ENCODE measurements around the gene COMMD8. TPM values are rescaled to one million over a fixed set of nuclear protein-coding genes. Genes with fewer than 3 reads are reported as not detected.

Gene COMMD8
- 25.6 TPM for total RNA-seq

DNA sequence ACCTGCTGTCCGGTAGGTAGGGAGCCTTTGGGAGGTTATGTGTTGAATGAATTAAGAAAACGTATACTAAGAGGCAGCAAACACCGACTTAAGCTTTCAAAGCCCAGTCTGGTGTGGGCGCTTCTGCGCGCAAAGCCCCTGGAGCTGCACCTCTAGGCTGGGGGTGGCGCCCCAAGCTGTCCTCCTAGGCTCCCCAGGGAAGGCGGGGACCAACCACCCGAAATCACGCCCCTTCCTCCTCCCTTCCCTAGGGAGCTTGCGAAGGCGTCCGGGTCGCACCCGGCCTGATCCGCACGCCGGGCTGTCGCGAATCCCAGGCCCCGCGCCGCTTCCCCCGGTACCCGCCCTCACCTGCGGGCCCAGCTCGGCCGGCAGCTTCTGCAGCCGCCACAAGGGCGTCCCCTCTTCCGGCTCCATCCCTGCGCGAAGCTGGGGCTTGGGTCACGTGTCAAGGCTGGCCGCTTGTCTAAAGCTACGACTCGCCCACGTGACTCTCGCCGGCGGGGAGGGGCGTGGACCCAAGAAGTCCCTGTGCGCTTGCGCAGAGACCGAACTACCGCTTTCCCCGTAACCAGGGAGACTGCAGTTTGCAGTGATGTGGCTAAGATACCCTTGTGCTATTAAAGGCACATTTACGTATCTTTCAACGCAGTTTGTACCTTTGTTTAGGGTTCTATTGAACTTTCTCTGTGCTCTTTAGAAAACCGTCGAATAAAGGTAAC, at the start of gene COMMD8:
Gene COMMD8, minus strand, starts transcription at position 468 of the 722 bp plus-strand sequence. Its CDS starts 51 bp downstream, at position 417.

DNA sequence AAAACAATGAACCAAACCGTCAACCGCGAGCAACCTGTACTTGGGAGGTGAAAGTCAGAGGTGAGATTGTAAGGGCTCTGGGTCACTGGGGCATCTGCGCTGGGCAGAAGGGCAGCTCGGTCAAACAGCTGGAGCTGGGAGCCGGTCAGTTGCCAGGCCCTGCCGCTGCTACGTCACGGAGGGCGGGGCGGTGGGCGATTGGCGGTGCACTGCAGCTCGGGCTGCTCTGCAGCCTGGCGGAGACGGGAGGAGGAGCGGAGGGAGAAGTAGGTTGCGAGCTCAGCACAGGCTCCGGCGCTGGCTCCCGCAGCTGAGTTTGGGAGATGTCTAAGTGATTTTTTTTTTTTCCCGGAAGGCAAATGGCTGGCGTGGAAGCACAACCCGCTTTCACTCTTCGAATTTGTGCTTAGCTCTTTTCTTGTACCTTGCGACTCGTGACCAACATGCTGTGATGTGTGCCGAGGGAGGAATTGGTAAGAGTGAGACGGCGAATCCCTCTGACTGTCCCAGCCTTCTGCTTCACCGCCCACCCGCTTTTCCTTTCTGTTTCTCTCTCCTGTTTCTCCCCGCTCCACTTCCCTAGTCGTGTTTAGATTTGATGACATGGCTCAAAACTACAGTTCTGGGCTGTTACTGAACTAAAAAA, 21.7 kb upstream of the COMMD8 start, which contains the start of gene ATP10D:
Gene ATP10D, plus strand, starts transcription at position 229 of the 646 bp plus-strand sequence. CDS start 27,266 bp downstream, outside the sequence.

Other genes with a start within 250 kb of the COMMD8 start
- gene ATP10D, start 21.6 kb upstream of the COMMD8 start, total RNA-seq: 16.1 TPM